ENCODE results near the gene EFEMP1.
A peak's percentile ranks its signal among the peaks of the same experiment; 100 is the strongest.

Gene EFEMP1

GRCh38 chr2:55898386-55899040 is 25.1 kb downstream of the EFEMP1 start:
- DNase-seq (ENCODE audit: low spot score): no peak

- no peak for DNase-seq (ENCODE audit: low spot score)
Measured at GRCh38 chr2:55896633-55897032, 26.9 kb downstream of the EFEMP1 start.

GRCh38 chr2:55894720-55895119 is 28.9 kb downstream of the EFEMP1 start:
- no peak for DNase-seq (ENCODE audit: low spot score)

- no peak for DNase-seq (ENCODE audit: low spot score)
Measured at GRCh38 chr2:55891671-55892094, 31.9 kb downstream of the EFEMP1 start.

GRCh38 chr2:55888936-55889335 is 34.6 kb downstream of the EFEMP1 start:
- DNase-seq (ENCODE audit: low spot score): peak; percentile 29

- DNase-seq (ENCODE audit: low spot score): peak; percentile 49
Measured at GRCh38 chr2:55887901-55888624, 35.5 kb downstream of the EFEMP1 start.

- no peak for DNase-seq (ENCODE audit: low spot score)
Measured at GRCh38 chr2:55887351-55887750, 36.2 kb downstream of the EFEMP1 start.

GRCh38 chr2:55885944-55886281 is 37.7 kb downstream of the EFEMP1 start:
- DNase-seq (ENCODE audit: low spot score): no peak

GRCh38 chr2:55885127-55885943 is 38.2 kb downstream of the EFEMP1 start:
- DNase-seq (ENCODE audit: low spot score): peak; percentile 71

- DNase-seq (ENCODE audit: low spot score): no peak
Measured at GRCh38 chr2:55883829-55884228, 39.8 kb downstream of the EFEMP1 start.

GRCh38 chr2:55883357-55883756 is 40.2 kb downstream of the EFEMP1 start:
- peak; percentile 9 for DNase-seq (ENCODE audit: low spot score)

GRCh38 chr2:55882954-55883353 is 40.6 kb downstream of the EFEMP1 start:
- DNase-seq (ENCODE audit: low spot score): no peak

- no peak for DNase-seq (ENCODE audit: low spot score)
Measured at GRCh38 chr2:55880416-55881143, 43.0 kb downstream of the EFEMP1 start.

GRCh38 chr2:55879976-55880375 is 43.6 kb downstream of the EFEMP1 start:
- peak; percentile 37 for DNase-seq (ENCODE audit: low spot score)

- peak; percentile 35 for DNase-seq (ENCODE audit: low spot score)
Measured at GRCh38 chr2:55877087-55877436, 46.5 kb downstream of the EFEMP1 start.

- no peak for DNase-seq (ENCODE audit: low spot score)
Measured at GRCh38 chr2:55876429-55877086, 47.0 kb downstream of the EFEMP1 start.

- DNase-seq (ENCODE audit: low spot score): no peak
Measured at GRCh38 chr2:55875434-55876135, 48.0 kb downstream of the EFEMP1 start.

- no peak for DNase-seq (ENCODE audit: low spot score)
Measured at GRCh38 chr2:55874338-55874737, 49.2 kb downstream of the EFEMP1 start.

GRCh38 chr2:55871637-55872036 is 51.9 kb downstream of the EFEMP1 start:
- DNase-seq (ENCODE audit: low spot score): no peak

GRCh38 chr2:55869637-55870325 is 53.8 kb downstream of the EFEMP1 start:
- peak; percentile 46 for DNase-seq (ENCODE audit: low spot score)
